GM20431 (cell line): ENCODE data around the gene HDAC4.

Experiments
- in situ Hi-C: fragments of 300-500 bp; cut with MseI, MboI; formaldehyde crosslinking; loops from one replicate; pipeline ENCODE4 v1.15.0; 2020; ENCODE audit warnings: low sequenced_read_pairs; ENCODE audit not compliant: unreplicated experiment

The HDAC4 gene

DNA sequence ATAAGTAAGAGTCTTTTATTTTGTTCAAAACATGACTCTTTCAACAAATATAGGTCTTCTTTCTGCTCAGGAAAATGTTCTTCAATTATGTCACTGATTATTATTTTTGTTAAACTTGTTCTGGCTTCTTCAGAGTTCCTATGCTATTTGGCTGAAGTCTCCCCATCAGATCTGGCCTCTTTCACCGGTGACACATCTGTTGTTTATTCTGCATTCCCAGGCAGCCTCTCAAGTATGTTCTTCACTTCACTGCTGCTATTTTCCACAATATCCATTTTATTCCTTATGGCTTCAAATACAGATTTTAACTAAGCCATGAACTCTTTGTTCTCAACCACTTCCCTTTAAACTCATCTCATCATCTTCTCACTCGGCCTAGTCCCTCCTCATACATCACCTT lies 45.7 kb downstream of the HDAC4 start:
- in situ Hi-C loops: no loop called here

DNA sequence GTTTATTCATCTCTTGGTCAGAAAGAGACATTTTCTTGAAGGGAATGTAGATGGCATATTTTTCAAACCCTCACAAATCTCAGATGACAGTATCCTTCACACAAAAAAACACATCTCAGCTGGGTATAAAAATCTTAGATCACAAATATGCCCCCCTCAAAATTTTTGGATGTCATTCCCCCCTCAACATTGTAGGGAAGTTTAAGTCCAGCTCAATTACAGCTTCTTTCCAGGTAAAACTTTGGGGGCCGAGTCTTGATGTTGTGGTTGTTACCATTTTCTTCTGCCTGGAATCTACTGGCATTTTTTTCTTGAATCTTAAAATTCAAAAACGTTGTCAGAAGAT lies 46.1 kb downstream of the HDAC4 start:
- in situ Hi-C loops: no loop called here

DNA sequence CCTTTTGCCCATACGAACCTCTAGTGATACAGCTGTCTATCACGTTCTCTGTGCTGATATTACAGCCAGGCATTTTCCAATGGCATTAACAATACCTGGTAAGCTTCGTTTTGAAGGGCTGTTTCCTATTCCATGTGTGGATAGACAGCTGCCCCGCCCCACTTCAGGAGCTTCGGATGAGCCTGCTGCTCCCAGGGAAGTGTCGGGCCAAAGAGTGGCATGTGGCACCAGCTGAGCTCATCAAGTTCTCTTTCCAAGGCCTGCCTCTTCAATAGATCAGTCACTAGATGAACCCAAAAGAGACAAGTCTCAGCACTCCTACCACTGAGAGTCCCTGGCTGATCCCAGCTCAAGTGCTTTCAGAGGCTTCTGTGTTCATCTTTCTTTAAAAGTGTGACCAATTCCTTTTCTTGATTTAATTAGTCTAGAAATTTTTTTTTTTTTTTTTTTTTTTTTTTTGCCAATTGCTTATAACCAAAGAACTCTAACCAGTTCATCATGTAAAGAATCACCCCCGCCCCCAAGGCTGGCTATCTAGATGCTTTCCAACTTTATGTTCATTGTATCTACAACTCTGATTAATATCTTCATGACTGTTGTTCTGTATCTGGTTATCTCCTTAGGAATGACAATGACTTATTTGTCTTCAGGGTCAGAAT lies 46.6 kb downstream of the HDAC4 start:
- in situ Hi-C loops: no loop called here

DNA sequence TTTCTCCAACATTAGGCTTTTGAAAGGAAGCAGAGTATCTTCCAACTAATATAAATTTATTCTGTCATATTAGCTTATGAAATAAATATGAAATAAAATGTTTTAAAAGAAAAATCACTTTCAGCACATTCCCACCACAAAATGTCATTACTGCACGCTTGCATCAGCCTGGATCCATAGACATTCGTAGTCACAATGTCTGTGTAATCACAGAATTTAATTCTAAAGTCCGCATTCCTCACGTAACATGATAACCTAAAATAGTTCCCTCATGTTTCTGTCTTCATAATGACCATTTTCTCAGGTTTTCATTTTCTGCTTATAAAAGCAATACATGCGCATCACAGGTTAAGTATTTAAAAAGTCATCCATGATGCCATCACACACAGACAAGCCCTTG lies 47.1 kb downstream of the HDAC4 start:
- in situ Hi-C loops: no loop called here

DNA sequence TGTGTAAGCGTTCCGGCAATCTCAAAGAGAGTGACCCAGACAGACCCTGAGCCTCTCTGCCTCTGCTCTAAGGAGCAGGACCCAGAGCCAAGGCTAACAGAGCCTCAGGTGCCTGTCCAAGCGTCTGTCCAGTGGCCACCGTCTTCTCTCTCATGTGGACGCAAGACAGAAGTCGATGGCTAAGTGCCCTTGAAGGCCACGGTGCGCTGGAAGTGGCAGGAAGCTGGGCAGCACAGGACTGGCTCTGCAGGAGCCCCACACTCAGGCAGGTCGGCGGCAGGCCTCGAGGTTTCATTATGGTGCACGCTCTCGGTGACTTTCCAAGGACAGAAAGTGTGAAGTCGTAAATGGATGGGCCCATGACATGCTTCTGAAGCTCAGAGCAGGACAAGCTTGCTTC lies 49.1 kb downstream of the HDAC4 start:
- in situ Hi-C loops: no loop called here

DNA sequence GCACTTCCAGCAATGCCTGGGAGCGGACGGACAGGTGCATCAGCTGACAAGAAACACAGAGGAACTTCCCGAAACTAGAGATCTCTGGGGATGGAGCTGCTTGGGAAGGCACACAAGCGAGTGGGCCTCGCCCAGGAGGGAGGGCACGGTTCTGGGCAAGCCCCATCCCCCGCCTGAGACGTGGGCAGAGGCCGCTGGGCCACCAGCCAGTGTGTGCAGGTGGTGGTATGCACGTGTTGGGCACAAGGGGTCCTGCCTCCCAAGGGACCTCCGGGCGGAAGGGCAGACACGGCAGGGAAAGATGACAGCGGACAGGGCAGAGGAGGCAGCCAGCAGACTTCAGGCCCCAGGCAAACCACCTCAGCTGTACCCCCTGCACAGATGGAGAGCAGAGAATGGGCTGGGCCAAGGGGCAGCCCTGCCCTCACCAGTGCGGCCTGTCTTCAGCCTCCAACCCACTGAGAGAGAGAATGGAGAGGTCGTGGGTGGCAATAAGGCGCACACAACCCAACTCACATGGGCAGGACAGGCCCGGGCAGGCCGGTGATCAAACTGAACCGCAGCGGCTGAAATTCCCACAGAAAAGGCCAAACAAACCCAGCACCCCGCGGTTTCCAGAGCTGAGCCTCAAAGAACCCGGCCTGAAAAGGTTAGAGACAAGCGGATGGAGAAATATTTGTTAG lies 51.2 kb downstream of the HDAC4 start:
- in situ Hi-C loops: no loop called here

DNA sequence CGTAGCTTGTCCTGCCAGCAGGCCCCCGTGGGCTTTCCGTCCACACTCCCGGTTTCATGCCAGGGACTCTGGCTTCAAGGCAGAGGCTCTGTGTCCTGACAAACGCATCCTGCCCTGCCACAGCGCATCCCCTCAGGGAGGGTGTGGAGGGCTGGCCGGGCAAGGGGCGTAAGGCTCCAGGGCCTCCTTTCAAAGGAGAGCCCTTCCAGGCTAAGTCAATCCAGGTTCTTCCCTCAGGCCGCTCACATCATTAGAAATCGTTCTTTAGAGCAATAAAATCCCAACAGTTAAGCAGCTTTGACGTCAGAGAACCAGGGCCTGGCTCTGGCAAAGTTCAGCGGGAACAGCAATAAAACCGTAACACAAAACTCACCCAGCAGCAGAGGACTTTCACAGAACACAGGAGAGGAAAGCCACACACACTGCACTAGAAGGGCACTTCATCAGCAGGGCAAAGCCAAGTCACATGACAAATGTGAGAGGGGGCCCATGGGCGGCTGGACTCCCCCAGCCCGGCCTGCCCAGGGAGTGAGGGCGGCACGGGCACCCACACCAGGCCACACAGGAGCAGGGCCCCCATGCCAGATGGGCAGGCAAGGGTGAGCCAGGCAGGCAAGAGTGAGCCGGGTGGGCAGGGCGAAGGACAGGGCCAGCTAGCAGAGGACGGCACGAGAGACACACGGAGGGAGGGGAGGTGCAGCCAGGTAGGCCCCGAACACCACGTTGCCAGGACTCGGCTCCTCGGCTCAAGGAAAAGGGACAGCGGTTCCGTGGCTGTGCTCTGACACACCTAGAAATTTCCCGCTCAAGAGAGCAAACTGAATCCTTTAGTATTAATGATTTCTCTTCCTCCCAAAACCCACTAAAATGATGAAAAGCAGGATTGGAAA lies 52.0 kb downstream of the HDAC4 start:
- in situ Hi-C loops: no loop called here

DNA sequence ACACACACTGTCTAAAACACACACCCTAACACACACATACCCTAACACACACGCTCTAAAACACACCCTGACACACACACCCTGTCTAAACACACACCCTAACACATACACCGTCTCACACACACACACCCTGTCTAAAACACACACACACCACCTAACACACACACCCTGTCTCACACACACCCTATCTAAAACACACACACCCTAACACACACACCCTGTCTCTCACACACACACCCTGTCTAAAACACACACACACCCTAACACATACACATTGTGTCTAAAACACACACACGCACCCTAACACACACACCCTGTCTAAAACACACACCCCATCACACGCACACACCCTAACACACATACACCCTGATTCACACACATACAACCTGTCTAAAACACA lies 54.1 kb downstream of the HDAC4 start:
- in situ Hi-C loops: no loop called here

DNA sequence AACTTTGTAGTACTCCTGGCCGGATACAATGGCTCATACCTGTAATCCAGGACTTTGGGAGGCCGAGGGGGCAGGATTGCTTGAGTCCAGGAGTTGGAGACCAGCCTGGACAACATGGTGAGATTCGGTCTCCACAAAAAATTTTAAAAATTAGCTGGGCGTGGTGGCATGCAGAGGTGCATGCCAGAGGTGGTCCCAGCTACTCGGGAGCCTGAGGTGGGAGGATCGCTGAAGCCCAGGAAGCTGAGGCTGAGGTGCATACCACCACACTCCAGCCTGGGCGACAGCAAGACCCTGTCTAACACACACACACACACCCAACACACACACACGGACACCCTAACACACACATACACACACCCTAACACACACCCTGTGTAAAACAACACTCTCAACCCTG lies 55.6 kb downstream of the HDAC4 start:
- in situ Hi-C loops: no loop called here

DNA sequence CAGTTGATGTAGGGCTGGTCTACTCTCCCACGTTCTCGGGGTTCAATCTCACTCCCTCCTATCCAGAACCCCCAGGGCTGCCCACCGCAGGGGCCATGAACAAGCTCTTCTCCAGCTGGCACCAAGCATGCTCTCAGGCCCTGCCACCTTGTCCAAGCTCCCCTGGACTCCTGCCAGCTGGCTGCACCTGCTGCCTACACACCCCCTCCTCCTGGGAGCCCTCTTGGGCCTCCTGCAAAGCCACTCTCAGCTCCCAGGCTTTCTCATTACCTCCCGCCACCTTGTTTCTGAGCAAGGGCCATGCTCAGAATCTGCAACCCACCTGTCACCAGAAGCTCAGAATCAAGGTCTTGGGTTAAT lies 56.0 kb downstream of the HDAC4 start:
- in situ Hi-C loops: no loop called here

DNA sequence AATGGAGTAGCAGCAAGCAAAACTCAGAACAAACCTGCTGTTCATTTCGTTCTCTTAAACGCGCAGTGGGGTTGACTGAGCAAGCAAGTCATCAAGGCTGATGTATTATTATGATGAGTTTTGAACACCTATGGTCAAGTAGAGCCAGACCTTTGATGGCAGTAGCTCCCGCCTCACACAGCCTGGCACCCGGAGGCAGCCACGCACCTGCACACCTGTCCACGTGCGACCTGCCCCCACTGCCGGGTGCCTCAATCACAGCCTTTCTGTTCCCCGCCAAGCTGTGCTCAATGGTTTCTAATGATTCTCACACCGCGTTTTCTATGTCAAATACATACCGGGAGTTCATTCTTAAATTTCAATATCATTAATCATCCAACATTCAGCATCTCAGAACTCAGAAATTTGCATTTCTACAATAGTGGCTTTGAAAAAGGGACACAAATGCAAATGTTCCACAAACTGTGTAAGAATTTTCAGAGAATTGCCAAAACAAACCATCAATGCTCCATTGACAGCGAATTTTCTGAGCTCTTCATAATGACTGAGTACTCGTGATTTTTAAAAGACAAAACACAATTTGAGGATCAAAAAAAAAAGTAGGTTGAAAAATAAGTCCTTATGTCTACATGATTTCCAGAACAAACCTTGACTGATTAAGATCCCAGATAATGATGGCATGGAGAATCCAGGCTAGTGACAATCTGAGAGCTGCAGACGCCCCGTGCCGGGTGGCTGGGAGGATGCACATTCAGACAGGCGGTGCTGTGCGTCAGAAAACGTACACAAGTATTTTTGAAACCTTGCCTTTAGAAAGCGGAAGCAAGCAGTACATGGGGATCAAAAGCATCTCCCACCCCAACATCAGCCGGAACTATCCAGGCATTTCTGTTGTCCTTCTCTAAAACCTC lies 56.6 kb downstream of the HDAC4 start:
- in situ Hi-C loops: no loop called here

DNA sequence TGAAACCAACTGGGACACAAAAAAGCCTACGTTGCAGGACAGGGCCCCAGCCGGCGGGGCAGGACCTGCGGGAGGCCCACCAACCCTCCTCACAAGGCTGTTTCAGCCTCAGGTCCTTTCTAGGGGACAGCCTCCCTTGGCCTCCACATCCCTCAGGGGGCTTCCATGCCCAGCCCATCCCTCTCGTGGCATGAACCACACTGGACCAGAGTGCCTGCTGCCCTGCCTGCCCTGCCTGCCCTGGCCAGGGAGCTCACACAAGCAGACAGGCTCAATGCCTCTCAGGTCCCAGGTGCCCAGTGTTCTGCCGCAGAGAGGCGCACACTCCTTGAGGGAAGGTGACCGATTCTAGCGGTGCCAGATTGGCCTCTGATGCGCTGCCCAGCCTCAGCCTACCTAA lies 57.4 kb downstream of the HDAC4 start:
- in situ Hi-C loops: no loop called here

DNA sequence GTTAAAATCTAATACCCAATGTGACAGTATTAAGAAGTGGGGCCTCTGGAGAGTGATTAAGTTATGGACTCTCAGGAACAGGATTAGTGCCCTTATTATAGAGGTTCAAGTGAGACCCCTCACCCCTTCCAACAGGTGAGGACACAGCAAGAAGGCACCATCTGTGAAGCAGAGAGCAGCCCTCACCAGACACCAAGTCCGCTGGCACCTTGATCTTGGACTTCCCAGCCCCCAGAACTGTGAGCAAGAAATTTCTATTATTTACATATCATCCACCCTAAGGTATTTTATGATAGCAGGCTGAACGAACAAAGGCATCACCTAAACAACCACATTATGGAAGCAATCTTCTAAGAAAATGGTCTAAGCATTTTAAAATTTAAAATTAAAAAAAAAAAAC lies 59.0 kb downstream of the HDAC4 start:
- in situ Hi-C loops: no loop called here

DNA sequence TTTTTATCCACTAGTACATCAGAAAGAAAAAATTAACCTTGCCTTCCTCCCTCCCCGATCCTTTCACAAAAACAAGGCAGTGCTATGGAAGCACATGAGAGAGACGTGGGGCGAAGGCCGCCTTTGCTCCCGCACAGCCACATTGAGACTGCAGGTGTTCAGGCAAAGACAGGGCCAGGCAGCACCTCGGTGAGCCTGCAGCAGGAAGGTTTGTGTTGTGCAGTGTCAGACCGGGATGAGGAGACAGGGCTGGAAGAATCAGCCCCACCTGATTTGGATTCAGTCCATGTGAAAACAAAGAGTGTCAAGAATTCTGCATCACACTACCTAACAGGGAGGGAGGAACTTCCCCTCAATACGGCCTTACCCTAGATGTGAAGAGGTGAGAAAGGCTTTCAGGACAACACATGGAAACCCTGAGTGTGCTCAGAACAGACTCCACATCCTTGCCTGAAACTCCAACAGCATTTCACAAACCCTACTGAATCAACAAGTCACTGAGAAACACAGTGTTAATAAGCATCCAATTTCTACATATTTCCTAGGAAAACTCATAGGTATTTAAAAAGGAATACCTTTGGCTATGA lies 59.6 kb downstream of the HDAC4 start:
- in situ Hi-C loops: no loop called here

DNA sequence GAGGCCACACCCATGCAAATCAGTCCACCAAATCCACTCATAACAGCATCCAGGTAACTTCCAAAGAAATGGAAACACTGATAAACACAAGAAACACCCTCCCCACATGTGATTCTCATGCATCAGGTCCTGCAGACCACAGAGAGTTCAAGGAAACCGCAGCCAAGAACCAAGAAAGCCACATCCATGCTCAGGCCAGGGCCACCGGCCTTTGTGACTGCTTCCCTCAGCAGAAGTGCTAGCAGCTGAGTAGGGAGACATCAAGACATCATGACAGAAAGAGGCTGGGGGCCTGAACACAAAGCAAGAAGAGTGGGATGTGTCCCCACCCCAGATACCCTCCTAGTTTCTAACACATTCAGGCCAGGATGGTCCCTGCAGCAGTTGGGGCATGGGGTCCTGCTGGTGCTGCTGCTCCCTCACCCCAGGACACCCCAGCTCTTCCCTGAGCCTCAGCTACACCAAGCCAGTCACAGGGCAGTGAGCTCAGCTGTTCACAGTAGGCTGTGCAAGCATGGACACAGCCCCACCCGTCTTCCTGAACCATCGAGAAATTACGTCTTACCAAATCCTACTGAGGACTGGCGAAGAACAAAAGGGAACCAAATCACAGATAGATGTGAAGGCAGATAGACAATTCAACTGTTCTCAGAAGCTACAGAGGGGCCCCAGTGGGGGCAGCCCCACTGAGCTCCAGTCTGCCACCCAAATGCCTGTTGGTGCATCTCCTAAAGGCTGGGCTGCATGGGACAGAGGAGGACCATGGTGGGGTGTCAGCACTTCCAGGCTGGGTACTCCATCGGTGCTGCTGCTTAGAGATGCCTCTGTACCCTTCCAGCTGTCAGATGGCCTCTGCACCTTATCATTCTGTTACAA lies 60.9 kb downstream of the HDAC4 start:
- in situ Hi-C loops: no loop called here

DNA sequence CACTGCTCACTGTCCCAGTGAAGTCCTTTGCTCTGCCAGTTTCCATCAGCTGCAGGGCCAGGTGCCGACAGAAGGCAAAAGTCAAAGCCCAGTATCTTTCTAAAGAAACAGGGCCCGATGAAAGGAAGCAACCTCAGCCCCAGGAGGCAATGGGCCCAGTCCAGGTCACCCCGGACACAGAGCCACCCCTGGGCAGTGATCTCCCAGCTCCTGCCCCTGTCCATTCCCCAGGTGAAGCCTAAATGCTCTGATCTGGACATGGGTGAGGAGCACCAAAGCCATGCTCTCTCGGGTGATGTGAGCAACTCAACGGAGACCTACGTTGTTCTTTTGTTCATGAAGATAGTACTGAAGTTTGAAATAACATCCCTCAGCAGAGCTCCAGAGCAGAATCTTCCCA lies 61.6 kb downstream of the HDAC4 start:
- in situ Hi-C loops: no loop called here

DNA sequence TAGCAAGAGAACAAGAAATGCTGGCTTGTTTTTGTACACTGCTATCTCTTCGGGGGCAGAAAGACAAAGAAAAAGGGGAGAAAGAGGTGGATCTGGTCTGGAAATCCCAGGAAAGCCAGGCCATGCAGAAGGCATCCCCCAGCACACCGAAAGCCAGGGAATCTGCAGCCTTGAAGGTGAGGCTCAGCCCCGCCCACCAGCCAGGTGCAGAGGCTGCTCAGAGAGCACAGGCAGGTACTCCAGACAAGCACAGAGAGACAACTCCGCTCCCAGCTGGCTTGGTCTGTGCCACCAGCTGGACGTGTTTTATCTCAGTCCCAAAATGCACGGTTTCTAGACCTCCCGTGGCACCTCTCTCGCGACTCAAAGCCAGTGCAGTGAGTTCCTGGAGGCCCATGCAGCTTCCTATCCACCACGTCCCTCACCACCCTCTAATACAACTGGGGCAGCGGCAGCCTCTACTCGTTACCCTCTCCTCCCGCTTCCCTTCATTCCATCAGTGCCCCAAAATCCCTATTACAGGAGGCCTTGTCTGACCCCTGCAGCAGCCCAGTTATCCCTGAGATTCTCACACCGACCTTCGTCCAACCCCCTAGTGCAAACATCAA lies 62.8 kb downstream of the HDAC4 start:
- in situ Hi-C loops: no loop called here

DNA sequence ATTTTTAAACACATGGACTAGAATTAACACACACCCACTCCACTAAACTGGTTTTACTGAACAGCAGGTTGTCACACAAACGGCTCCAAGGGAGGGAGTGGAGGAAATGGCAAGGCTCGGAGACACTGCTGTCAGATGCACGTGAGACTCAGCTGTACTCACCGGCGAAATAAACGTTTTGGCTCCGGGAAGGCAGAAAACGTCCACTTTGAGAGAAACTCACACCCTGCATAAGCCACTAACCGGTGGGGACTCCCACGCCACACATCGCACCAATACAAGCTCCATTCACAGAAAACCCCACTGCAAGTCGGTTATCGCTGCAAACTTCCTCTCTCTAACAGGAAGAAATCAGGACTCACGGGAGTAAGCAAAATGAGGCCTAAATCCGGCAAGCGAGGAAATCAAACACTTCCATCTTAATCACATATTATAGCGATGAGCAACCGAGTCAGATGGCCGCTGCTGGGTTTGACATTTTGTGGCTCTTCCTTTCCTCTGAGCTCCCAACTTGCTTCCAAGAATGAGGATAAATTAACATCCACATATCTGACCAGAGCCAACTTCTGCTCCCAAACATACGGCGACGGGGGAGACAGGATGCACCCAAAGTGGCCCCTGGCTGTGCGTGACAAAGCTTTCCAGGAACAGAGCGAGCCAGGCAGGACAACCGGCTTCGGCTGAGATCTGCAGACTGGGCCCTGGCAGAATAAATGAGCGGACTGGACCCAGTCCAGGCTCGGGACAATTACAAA lies 63.5 kb downstream of the HDAC4 start:
- in situ Hi-C loops: no loop called here
